Activated CD8-positive, alpha-beta T cell treated with anti-CD3 and anti-CD28 coated beads for 36 hours (primary cell): ENCODE data around the gene TMUB2. TPM values are rescaled to one million over a fixed set of nuclear protein-coding genes. Genes with fewer than 3 reads are reported as not detected.
A peak's percentile ranks its signal among the peaks of the same experiment; 100 is the strongest.

Experiments
- ATAC-seq: fragments of 200-7000 bp; cut with Tn5 transposase; one replicate; pipeline ENCODE4 v1.10.0; 2021; ENCODE audit warnings: mild to moderate bottlenecking, moderate library complexity
- CTCF ChIA-PET: fragments of 350-600 bp; sonication (Branson Sonifier 250); formaldehyde crosslinking; loops from one replicate; lab custom pipeline; 2021; ENCODE audit warnings: antibody characterized with exemption; lab: Charles Lee
- POLR2A ChIA-PET: fragments of 350-600 bp; sonication (Branson Sonifier 250); formaldehyde crosslinking; loops from one replicate; lab custom pipeline; 2021; ENCODE audit warnings: antibody characterized with exemption; lab: Charles Lee
- DNase-seq: peaks from one replicate; pipeline ENCODE4 v3.0.0-alpha.2; 2020
- H3K27ac Mint-ChIP-seq: one replicate; pipeline ENCODE4 v1.8.0; 2021; ENCODE audit warnings: mild to moderate bottlenecking, mixed read lengths
- H3K27me3 Mint-ChIP-seq: one replicate; pipeline ENCODE4 v1.8.0; 2021; ENCODE audit warnings: mixed read lengths
- H3K36me3 Mint-ChIP-seq: one replicate; pipeline ENCODE4 v1.8.0; 2021; ENCODE audit warnings: low read depth, mixed read lengths
- H3K4me1 Mint-ChIP-seq: one replicate; pipeline ENCODE4 v1.8.0; 2021; ENCODE audit warnings: low read depth, mixed read lengths
- H3K4me3 Mint-ChIP-seq: one replicate; pipeline ENCODE4 v1.8.0; 2021; ENCODE audit warnings: mild to moderate bottlenecking, moderate library complexity, mixed read lengths
- H3K9me3 Mint-ChIP-seq: one replicate; pipeline ENCODE4 v1.8.0; 2021; ENCODE audit warnings: mixed read lengths
- intact Hi-C: fragments of 100-400 bp; cut with micrococcal nuclease; formaldehyde crosslinking; loops from one replicate; pipeline ENCODE4 v1.10.0; 2022
- total RNA-seq, 2 experiments: library from RNA; stranded (reverse); gene quantifications; one replicate each; pipeline ENCODE4 v1.2.3, GENCODE V29; 2021
- TF ChIP-seq, protein P1 (sequence below): fragments of 200-600 bp; IDR thresholded peaks from one replicate; pipeline ENCODE4 v1.8.0; 2022; ENCODE audit warnings: antibody characterized with exemption, mild to moderate bottlenecking

TMUB2 gene
- total RNA-seq, 2 experiments from 2014 or later: 17.5 TPM

DNA sequence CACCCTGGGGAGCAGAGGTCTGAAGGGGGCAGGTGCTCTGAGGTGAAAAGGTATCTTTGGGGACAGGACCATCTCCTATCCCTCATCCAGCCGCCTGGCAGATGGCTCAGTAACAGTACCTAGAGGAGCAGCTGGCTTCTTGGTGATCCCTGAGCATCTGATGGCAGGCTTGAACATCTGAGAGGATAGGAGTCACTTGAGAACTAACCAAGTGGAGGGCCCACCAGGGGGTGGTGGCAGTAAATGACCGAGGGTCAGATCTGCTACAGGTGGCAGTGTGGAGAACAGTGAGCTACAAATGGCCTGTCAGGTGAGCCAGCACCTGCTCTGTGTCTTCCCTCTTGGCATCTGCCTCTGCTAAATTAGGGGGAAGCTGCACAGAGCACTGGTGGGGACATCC lies 31.3 kb upstream of the TMUB2 start:
- TF ChIP-seq, protein P1, sequence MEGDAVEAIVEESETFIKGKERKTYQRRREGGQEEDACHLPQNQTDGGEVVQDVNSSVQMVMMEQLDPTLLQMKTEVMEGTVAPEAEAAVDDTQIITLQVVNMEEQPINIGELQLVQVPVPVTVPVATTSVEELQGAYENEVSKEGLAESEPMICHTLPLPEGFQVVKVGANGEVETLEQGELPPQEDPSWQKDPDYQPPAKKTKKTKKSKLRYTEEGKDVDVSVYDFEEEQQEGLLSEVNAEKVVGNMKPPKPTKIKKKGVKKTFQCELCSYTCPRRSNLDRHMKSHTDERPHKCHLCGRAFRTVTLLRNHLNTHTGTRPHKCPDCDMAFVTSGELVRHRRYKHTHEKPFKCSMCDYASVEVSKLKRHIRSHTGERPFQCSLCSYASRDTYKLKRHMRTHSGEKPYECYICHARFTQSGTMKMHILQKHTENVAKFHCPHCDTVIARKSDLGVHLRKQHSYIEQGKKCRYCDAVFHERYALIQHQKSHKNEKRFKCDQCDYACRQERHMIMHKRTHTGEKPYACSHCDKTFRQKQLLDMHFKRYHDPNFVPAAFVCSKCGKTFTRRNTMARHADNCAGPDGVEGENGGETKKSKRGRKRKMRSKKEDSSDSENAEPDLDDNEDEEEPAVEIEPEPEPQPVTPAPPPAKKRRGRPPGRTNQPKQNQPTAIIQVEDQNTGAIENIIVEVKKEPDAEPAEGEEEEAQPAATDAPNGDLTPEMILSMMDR: no peak
- H3K27me3 Mint-ChIP-seq: no peaks in the 10 kb centered on the region
- H3K9me3 Mint-ChIP-seq: no peaks in the 10 kb centered on the region
- ATAC-seq (no peak), DNase-seq (no peak)
- ChIA-PET CTCF (no interaction called here), POLR2A (interaction anchor here (0.7 to 0.9 kb wide), 3 partner anchors 17 to 63 kb away, joined by 3 to 4 read pairs (median 3); no protein-coding TSS in a partner anchor)
- no peak overlapping the region for H3K4me3 Mint-ChIP-seq
- no peak overlapping the region for H3K27ac Mint-ChIP-seq
- H3K36me3 Mint-ChIP-seq: peaks cover 27% of the 10 kb centered on the region
- intact Hi-C loops: no loop called here
- H3K4me1 Mint-ChIP-seq: no peaks in the 10 kb centered on the region

DNA sequence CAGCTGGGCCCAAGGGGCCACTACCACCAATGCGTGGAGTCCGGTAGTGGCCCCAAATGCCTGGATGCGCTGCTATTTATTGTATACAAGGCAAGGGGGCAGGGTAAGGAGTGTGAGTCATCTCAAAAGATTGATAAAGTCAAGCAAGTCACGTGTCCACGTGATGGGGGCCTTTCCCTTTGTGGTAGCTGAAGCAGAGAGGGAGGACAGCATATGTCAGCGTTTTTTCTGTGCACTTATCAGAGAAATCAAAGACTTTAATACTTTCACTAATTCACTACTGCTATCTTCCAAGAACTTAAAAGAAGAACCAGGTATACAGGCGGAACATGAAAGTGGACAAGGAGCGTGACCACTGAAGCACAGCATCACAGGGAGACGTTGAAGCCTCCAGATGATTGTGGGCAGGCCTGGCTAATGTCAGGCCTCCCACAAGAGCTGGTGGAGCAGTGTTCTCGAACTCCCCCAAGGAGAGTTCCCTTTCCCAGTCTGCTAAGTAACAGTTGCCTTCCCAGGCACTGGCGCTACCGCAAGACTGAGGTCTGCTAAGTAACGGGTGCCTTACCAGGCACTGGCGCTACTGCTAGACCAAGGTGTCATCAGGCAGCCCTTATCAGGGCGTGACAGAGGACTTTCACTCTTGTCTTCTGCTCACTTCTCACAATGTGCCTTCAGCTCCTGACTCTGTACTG lies 27.1 kb upstream of the TMUB2 start:
- DNase-seq (peak; percentile 32), ATAC-seq (no peak)
- CTCF ChIA-PET: interaction anchor here (0.5 to 2.0 kb wide), 3 partner anchors 9 to 171 kb away, joined by 3 to 9 read pairs (median 4); no protein-coding TSS in a partner anchor
- peaks cover 14% of the 10 kb centered on the region for H3K36me3 Mint-ChIP-seq
- POLR2A ChIA-PET: interaction anchor here (0.6 to 1.4 kb wide), 4 partner anchors 14 to 27 kb away, joined by 3 to 4 read pairs (median 3); partner anchors contain the start of gene TMUB2
- no peak overlapping the region for H3K4me3 Mint-ChIP-seq
- H3K9me3 Mint-ChIP-seq: no peaks in the 10 kb centered on the region
- no peaks in the 10 kb centered on the region for H3K4me1 Mint-ChIP-seq
- TF ChIP-seq, protein P1: no peak
- intact Hi-C loops: no loop called here
- H3K27me3 Mint-ChIP-seq: no peaks in the 10 kb centered on the region
- H3K27ac Mint-ChIP-seq: no peak overlapping the region

DNA sequence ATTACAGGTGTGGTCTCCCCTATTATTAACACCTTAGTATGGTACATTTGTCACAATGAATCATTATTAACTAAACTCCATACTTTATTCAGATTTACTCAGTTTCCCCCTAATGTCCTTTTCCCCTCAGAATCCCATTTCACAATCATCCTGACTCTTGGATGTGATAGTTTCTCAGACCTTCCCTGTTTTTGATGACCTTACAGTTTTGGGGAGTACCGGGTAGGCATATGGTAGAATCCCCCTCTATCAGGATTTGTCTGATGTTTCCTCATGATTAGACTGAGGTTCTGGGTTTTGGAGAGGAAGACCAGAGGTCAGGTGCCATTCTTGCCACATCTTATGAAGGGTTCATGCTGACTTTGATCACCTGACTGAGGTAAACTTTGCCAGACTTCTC lies 22.3 kb upstream of the TMUB2 start:
- H3K4me1 Mint-ChIP-seq: no peaks in the 10 kb centered on the region
- CTCF ChIA-PET: interaction anchor here (1.0 kb wide), 1 partner anchor 14 kb away, joined by 4 read pairs; no protein-coding TSS in a partner anchor
- peaks cover 3% of the 10 kb centered on the region for H3K36me3 Mint-ChIP-seq
- intact Hi-C loops: no loop called here
- no peak overlapping the region for H3K27ac Mint-ChIP-seq
- ATAC-seq (no peak), DNase-seq (no peak)
- no peaks in the 10 kb centered on the region for H3K9me3 Mint-ChIP-seq
- no peaks in the 10 kb centered on the region for H3K27me3 Mint-ChIP-seq
- POLR2A ChIA-PET: no interaction called here
- H3K4me3 Mint-ChIP-seq: no peak overlapping the region
- TF ChIP-seq, protein P1: no peak

DNA sequence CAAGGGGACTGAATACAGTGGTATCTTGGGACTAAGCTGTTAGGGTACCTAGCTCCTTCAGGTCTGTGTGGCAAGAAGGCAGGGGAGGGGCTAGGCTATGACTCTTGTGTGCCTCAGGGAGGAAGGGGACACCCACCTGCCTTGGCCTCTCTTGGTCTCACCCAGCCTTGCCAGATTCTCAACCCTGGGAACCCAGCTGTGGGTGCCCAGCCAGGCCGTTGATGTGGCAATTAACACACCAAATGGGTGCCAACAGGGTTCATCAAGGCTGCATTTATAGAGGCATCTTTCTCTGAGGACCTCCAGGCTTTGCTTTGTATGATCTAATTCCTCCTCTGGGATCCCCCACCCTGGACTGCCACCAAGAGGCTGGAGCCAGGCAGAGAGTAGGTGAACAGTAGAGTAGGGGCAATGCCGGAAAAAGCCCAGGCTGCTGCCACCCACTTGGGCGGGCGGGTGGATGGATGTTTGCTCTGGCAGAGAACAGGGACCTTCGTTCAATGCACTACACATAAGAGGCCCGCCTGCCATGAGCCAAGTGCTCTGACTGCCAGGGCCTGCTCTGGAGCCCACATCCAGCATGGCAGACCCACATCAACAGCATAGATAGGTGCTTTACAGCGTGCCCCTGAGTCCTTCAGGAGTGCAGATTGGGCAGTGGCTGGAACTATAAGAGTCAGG lies 19.5 kb upstream of the TMUB2 start:
- H3K4me3 Mint-ChIP-seq: no peak overlapping the region
- no peaks in the 10 kb centered on the region for H3K27me3 Mint-ChIP-seq
- no peaks in the 10 kb centered on the region for H3K36me3 Mint-ChIP-seq
- ATAC-seq (no peak), DNase-seq (no peak)
- CTCF ChIA-PET: interaction anchor here (0.6 to 2.9 kb wide), 16 partner anchors 9 to 223 kb away, joined by 3 to 20 read pairs (median 4); partner anchors contain the start of genes GRN, HROB and TMUB2
- TF ChIP-seq, protein P1: no peak
- intact Hi-C loops: no loop called here
- no peaks in the 10 kb centered on the region for H3K4me1 Mint-ChIP-seq
- no peaks in the 10 kb centered on the region for H3K9me3 Mint-ChIP-seq
- H3K27ac Mint-ChIP-seq: no peak overlapping the region
- POLR2A ChIA-PET: interaction anchor here (0.6 to 1.4 kb wide), 5 partner anchors 12 to 223 kb away, joined by 3 to 5 read pairs (median 3); partner anchors contain the start of gene TMUB2
